Measurements from ENCODE around the gene PARP1. TPM values are rescaled to one million over a fixed set of nuclear protein-coding genes. Genes with fewer than 3 reads are reported as not detected.

PARP1 gene
- total RNA-seq, 2 donors from 2014 or later = 52.9 to 61.1 TPM

GRCh38 chr1:226332947-226333346 lies 74.9 kb downstream of the PARP1 start:
- intact Hi-C loops (cut with DNase I) = no loop called here
- no peak for DNase-seq
- ATAC-seq = no peak

GRCh38 chr1:226329237-226329636 lies 78.7 kb downstream of the PARP1 start:
- intact Hi-C loops (cut with DNase I) = no loop called here
- DNase-seq (no peak), ATAC-seq (no peak)

GRCh38 chr1:226327761-226328162 lies 80.1 kb downstream of the PARP1 start:
- ATAC-seq (no peak), DNase-seq (no peak)
- intact Hi-C loops (cut with DNase I) = no loop called here

GRCh38 chr1:226325178-226325577 lies 82.7 kb downstream of the PARP1 start:
- intact Hi-C loops (cut with DNase I) = no loop called here
- DNase-seq (no peak), ATAC-seq (no peak)

- intact Hi-C loops (cut with DNase I) = no loop called here
- DNase-seq (no peak), ATAC-seq (no peak)
These were observed 83.4 kb downstream of the PARP1 start for GRCh38 chr1:226324479-226324878.

GRCh38 chr1:226322986-226323385 lies 84.9 kb downstream of the PARP1 start:
- ATAC-seq (no peak), DNase-seq (no peak)
- intact Hi-C loops (cut with DNase I) = no loop called here

GRCh38 chr1:226320930-226321329 lies 87.0 kb downstream of the PARP1 start:
- intact Hi-C loops (cut with DNase I) = no loop called here
- DNase-seq (no peak), ATAC-seq (no peak)

- intact Hi-C loops (cut with DNase I) = no loop called here
- ATAC-seq (no peak), DNase-seq (no peak)
These were observed 89.4 kb downstream of the PARP1 start for GRCh38 chr1:226318471-226318870.

- ATAC-seq = no peak
- intact Hi-C loops (cut with DNase I) = no loop called here
These were observed 93.8 kb downstream of the PARP1 start for GRCh38 chr1:226314055-226314454.

GRCh38 chr1:226312065-226312464 lies 95.8 kb downstream of the PARP1 start:
- intact Hi-C loops (cut with DNase I) = no loop called here
- ATAC-seq (no peak), DNase-seq (no peak)

More at GRCh38 chr1:226314055-226314454, 93.8 kb downstream of the PARP1 start:
- DNase-seq = no peak

GRCh38 chr1:226311376-226311775 lies 96.5 kb downstream of the PARP1 start:
- DNase-seq (no peak), ATAC-seq (no peak)
- intact Hi-C loops (cut with DNase I) = no loop called here

Other genes starting within 250 kb of the PARP1 start
- 10 to 100 TPM; 25.4 to 40.8 TPM for gene ACBD3, start 221.4 kb downstream of the PARP1 start, total RNA-seq
- not detected for gene MIXL1, start 184.4 kb downstream of the PARP1 start, total RNA-seq
- 1 to 10 TPM; 2.9 to 4.1 TPM for gene LIN9, start 98.9 kb downstream of the PARP1 start, total RNA-seq
- 1 to 10 TPM in 1 of 2 donors, under 1 TPM in 1; 0.42 to 1.5 TPM for gene STUM, start 140.7 kb upstream of the PARP1 start, total RNA-seq

All from left cardiac atrium (tissue), 4 donors.